ENCODE results near the gene ACRBP.

Gene ACRBP

GRCh38 chr12:6620137-6620884 lies 26.9 kb downstream of the ACRBP start:
- TF ChIP-seq CTCF (IDR thresholded peaks at IDR 0.05; ENCODE audit: borderline replicate concordance, extremely low read depth, low read length, poor library complexity, severe bottlenecking): no peak
- TF ChIP-seq EZH2 (IDR thresholded peaks at IDR 0.05; ENCODE audit: borderline replicate concordance, low read depth, low read length, severe bottlenecking): no peak
- Histone ChIP-seq H3K79me2 (ENCODE audit: insufficient read depth, low read length) (no peaks in the 10 kb centered on the region), H3K4me2 (ENCODE audit: insufficient read depth, low read length) (no peak overlapping the region), H4K20me1 (ENCODE audit: insufficient read depth, low read length) (no peaks in the 10 kb centered on the region), H3K27me3 (ENCODE audit: insufficient read depth, low read length, poor library complexity) (no peaks in the 10 kb centered on the region), H2AFZ (ENCODE audit: low read depth, low read length) (no peak overlapping the region), H3K36me3 (ENCODE audit: insufficient read depth, low read length) (no peaks in the 10 kb centered on the region), H3K9me3 (ENCODE audit: insufficient read depth, low read length, severe bottlenecking) (no peaks in the 10 kb centered on the region), H3K4me3 (ENCODE audit: low read depth in 1 of 2, low read length in 2 of 2) (no peak overlapping the region), H3K4me1 (ENCODE audit: insufficient read depth, low read length) (peaks cover 3% of the 10 kb centered on the region), H3K9ac (ENCODE audit: low read depth, low read length) (no peak overlapping the region), H3K27ac (ENCODE audit: low read length) (no peak overlapping the region)
- no peak for DNase-seq
- ATAC-seq (ENCODE audit: insufficient read depth, low read depth): no peak

- Histone ChIP-seq H3K79me2 (ENCODE audit: insufficient read depth, low read length) (no peaks in the 10 kb centered on the region), H3K27me3 (ENCODE audit: insufficient read depth, low read length, poor library complexity) (no peaks in the 10 kb centered on the region), H3K4me3 (ENCODE audit: low read depth in 1 of 2, low read length in 2 of 2) (no peak overlapping the region), H3K36me3 (ENCODE audit: insufficient read depth, low read length) (no peaks in the 10 kb centered on the region), H3K9me3 (ENCODE audit: insufficient read depth, low read length, severe bottlenecking) (no peaks in the 10 kb centered on the region), H3K27ac (ENCODE audit: low read length) (no peak overlapping the region), H4K20me1 (ENCODE audit: insufficient read depth, low read length) (no peaks in the 10 kb centered on the region), H2AFZ (ENCODE audit: low read depth, low read length) (no peak overlapping the region), H3K4me2 (ENCODE audit: insufficient read depth, low read length) (no peak overlapping the region), H3K4me1 (ENCODE audit: insufficient read depth, low read length) (peaks cover 8% of the 10 kb centered on the region), H3K9ac (ENCODE audit: low read depth, low read length) (no peak overlapping the region; the same call in 1 of the 2 replicates)
- ATAC-seq (ENCODE audit: insufficient read depth, low read depth): no peak
- DNase-seq: no peak
- TF ChIP-seq CTCF (IDR thresholded peaks at IDR 0.05; ENCODE audit: borderline replicate concordance, extremely low read depth, low read length, poor library complexity, severe bottlenecking) (no peak), EZH2 (IDR thresholded peaks at IDR 0.05; ENCODE audit: borderline replicate concordance, low read depth, low read length, severe bottlenecking) (no peak)
Observed at GRCh38 chr12:6618483-6619225, 28.6 kb downstream of the ACRBP start.

- H3K4me1 ChIP-seq (ENCODE audit: insufficient read depth, low read length): peaks cover 35% of the 10 kb centered on the region
- H3K4me2 ChIP-seq (ENCODE audit: insufficient read depth, low read length): no peak overlapping the region
- no peaks in the 10 kb centered on the region for H3K79me2 ChIP-seq (ENCODE audit: insufficient read depth, low read length)
- H4K20me1 ChIP-seq (ENCODE audit: insufficient read depth, low read length): no peaks in the 10 kb centered on the region
- H3K27me3 ChIP-seq (ENCODE audit: insufficient read depth, low read length, poor library complexity): no peaks in the 10 kb centered on the region
- TF ChIP-seq CTCF (IDR thresholded peaks at IDR 0.05; ENCODE audit: borderline replicate concordance, extremely low read depth, low read length, poor library complexity, severe bottlenecking) (no peak), EZH2 (IDR thresholded peaks at IDR 0.05; ENCODE audit: borderline replicate concordance, low read depth, low read length, severe bottlenecking) (no peak)
- no peak overlapping the region; the same call in 1 of the 2 replicates for H2AFZ ChIP-seq (ENCODE audit: low read depth, low read length)
- no peak overlapping the region for H3K4me3 ChIP-seq (ENCODE audit: low read depth in 1 of 2, low read length in 2 of 2)
- H3K9me3 ChIP-seq (ENCODE audit: insufficient read depth, low read length, severe bottlenecking): no peaks in the 10 kb centered on the region
- no peaks in the 10 kb centered on the region for H3K36me3 ChIP-seq (ENCODE audit: insufficient read depth, low read length)
- ATAC-seq (ENCODE audit: insufficient read depth, low read depth): no peak
- DNase-seq: no peak
- no peak overlapping the region for H3K9ac ChIP-seq (ENCODE audit: low read depth, low read length)
- H3K27ac ChIP-seq (ENCODE audit: low read length): peak overlapping the region; percentile 1; the same call in 1 of the 2 replicates
Observed at GRCh38 chr12:6615802-6616201, 31.4 kb downstream of the ACRBP start.

Data from DND-41 (cell line).